Body of pancreas (tissue), 4 donors: Measurements from ENCODE around the gene ZPBP.

Experiments used
- POLR2A ChIP-seq, 3 donors: fragments of 450-650 bp; IDR thresholded peaks; one replicate each; pipeline ENCODE4 v1.6.1; 2016; ENCODE audit warnings: antibody characterized with exemption in 3 of 3, mild to moderate bottlenecking in 2 of 3
- TF ChIP-seq, protein P1 (sequence below), 7 experiments: fragments of 450-650 bp in 4 of 7; fragments of 200-600 bp in 3 of 7; sonication (generic) in 3 of 7; IDR thresholded peaks; one replicate each; pipeline ENCODE4 v1.5.1; 2016 to 2019; ENCODE audit warnings: antibody characterized with exemption in 7 of 7

DNA sequence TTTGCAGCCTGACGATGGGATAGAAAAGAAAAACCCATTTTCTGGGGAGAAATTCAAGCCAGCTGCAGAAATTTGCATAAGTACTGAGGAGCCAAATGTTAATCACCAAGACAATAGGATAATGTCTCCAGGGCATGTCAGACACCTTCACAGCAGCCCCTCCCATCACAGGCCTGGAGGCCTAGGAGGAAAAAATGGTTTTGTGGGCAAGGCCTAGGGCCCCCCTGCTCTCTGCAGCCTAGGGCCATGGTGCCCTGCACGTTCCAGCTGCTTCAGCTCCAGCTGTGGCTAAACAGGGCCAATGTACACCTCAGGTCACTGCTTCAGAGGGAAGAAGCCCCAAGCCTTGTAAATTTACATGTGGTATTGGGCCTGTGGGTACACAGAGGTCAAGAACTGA is 161.4 kb downstream of the ZPBP start:
- TF ChIP-seq POLR2A (IDR thresholded peaks at IDR 0.05) = no peak
- TF ChIP-seq, protein P1, sequence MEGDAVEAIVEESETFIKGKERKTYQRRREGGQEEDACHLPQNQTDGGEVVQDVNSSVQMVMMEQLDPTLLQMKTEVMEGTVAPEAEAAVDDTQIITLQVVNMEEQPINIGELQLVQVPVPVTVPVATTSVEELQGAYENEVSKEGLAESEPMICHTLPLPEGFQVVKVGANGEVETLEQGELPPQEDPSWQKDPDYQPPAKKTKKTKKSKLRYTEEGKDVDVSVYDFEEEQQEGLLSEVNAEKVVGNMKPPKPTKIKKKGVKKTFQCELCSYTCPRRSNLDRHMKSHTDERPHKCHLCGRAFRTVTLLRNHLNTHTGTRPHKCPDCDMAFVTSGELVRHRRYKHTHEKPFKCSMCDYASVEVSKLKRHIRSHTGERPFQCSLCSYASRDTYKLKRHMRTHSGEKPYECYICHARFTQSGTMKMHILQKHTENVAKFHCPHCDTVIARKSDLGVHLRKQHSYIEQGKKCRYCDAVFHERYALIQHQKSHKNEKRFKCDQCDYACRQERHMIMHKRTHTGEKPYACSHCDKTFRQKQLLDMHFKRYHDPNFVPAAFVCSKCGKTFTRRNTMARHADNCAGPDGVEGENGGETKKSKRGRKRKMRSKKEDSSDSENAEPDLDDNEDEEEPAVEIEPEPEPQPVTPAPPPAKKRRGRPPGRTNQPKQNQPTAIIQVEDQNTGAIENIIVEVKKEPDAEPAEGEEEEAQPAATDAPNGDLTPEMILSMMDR (IDR thresholded peaks at IDR 0.05) = no peak
